OCI-LY7 (cell line): ENCODE data around the gene SMIM38.
"Not testable (repeated sequence)": the region's sequence is repeated elsewhere in the genome, so short reads cannot be mapped to it uniquely, and the experiment has no call there.

ENCODE experiments used
- EZH2phosphoT487 ChIP-seq: fragments of 200-600 bp; sonication (generic); IDR thresholded peaks from 2 replicates; pipeline ENCODE4 v1.6.1; 2018; ENCODE audit warnings: low read depth, borderline replicate concordance, mild to moderate bottlenecking, mixed run types, antibody characterized with exemption, low read length, moderate library complexity, mixed read lengths
- TF ChIP-seq, protein P1 (sequence below): fragments of 200-600 bp; sonication (generic); conservative IDR thresholded peaks from 2 replicates; pipeline ENCODE4 v1.5.1; 2014; ENCODE audit warnings: mild to moderate bottlenecking, antibody characterized with exemption, low read length, moderate library complexity, mixed read lengths

DNA sequence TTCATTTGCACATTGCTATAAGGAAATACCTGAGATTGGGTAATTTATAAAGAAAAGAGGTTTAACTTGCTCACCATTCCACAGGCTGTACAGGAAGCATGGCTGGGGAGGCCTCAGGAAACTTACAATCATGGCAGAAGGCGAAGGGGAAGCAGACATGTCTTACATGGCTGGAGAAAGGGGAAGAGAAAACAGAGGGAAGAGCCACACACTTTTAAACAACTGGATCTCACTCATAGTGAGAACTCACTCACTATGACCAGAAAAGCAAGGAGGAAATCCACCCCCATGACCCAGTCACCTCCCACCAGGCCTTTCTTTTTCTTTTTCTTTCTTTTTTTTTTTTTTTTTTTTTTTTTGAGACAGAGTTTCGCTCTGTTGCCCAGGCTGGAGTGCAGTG is 21.6 kb upstream of the SMIM38 start:
- not testable (repeated sequence) for TF ChIP-seq EZH2phosphoT487
- TF ChIP-seq, protein P1, sequence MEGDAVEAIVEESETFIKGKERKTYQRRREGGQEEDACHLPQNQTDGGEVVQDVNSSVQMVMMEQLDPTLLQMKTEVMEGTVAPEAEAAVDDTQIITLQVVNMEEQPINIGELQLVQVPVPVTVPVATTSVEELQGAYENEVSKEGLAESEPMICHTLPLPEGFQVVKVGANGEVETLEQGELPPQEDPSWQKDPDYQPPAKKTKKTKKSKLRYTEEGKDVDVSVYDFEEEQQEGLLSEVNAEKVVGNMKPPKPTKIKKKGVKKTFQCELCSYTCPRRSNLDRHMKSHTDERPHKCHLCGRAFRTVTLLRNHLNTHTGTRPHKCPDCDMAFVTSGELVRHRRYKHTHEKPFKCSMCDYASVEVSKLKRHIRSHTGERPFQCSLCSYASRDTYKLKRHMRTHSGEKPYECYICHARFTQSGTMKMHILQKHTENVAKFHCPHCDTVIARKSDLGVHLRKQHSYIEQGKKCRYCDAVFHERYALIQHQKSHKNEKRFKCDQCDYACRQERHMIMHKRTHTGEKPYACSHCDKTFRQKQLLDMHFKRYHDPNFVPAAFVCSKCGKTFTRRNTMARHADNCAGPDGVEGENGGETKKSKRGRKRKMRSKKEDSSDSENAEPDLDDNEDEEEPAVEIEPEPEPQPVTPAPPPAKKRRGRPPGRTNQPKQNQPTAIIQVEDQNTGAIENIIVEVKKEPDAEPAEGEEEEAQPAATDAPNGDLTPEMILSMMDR = not testable (repeated sequence)
